Stimulated activated naive CD4-positive, alpha-beta T cell (primary cell): ENCODE data around the gene CYLC1.

Source experiments
- DNase-seq, 6 experiments: peaks; one replicate each; lab custom pipeline; 2025; lab: John Stamatoyannopoulos, UW

The CYLC1 gene

GRCh38 chrX:83860846-83861245 is at the start of gene CYLC1:
Gene CYLC1 (plus strand): TSS chrX:83861146. CDS start chrX:83861183, 37 bp downstream.
- DNase-seq: no peak

- no peak for DNase-seq
Observed at GRCh38 chrX:83819304-83819703, 41.6 kb upstream of the CYLC1 start.

GRCh38 chrX:83829874-83830273 is 31.1 kb upstream of the CYLC1 start:
- DNase-seq: no peak

- peak in 2 of 6 experiments; percentile 0 to 14 for DNase-seq
Observed at GRCh38 chrX:83845397-83845796, 15.5 kb upstream of the CYLC1 start.

GRCh38 chrX:83847339-83847738 is 13.6 kb upstream of the CYLC1 start:
- DNase-seq: no peak

- no peak for DNase-seq
Observed at GRCh38 chrX:83888585-83888984, 27.6 kb downstream of the CYLC1 start.

GRCh38 chrX:83892433-83892832 is 31.5 kb downstream of the CYLC1 start:
- no peak for DNase-seq

GRCh38 chrX:83906921-83907320 is 46.0 kb downstream of the CYLC1 start:
- no peak for DNase-seq

- no peak for DNase-seq
Observed at GRCh38 chrX:83916525-83916924, 55.6 kb downstream of the CYLC1 start.

- DNase-seq: no peak
Observed at GRCh38 chrX:83934220-83934619, 73.3 kb downstream of the CYLC1 start.
